ENCODE results near the gene MSANTD2.

DNA sequence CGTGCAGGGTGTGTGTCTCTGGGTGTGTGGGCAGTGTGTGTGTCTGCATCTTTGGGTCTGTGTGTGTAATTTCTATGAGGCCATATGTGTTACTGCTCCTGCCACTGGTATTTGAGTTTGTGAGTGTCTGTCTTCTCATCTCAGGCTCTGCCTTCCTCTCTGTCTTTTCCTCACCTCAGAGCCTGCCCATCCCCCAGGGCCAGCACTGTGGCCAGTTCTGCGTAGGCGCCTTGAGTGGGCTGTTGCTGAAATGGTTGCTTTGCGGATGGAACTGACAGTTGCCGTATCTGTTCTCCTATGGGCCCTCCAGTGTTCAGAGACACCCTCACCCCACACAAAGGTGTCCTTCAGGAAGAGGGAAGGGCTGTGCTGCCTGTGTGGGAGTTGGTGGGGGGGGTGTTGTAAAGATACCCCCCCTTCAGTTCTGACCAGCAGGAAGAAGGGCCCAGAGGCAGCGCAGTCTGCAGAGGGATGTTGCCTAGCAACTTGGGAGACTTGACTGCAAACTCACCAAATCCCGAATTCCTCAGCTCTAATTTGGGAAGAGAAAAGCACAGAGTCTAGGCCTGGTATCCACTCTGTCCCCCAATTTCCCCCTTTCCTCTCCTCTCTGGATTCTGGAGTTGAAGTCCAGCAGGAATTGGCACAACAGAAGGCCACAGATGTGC lies 62.4 kb downstream of the MSANTD2 start:
- TF ChIP-seq CTCF (conservative IDR thresholded peaks at IDR 0.05): no peak
- no peak for TF ChIP-seq ZFX (IDR thresholded peaks at IDR 0.05)
